NCI-H1436 (cell line): ENCODE data around the gene INO80B.
"Not testable (repeated sequence)": the region's sequence is repeated elsewhere in the genome, so short reads cannot be mapped to it uniquely, and the experiment has no call there.

Experiments
- DNase-seq: peaks from one replicate; lab custom pipeline; 2025; lab: John Stamatoyannopoulos, UW

Gene INO80B

GRCh38 chr2:74450570-74451190 is 4.2 kb upstream of the INO80B start:
- no peak for DNase-seq

- no peak for DNase-seq
These were observed 2.3 kb downstream of the INO80B start for GRCh38 chr2:74457129-74457548.

GRCh38 chr2:74457549-74458131 is 2.8 kb downstream of the INO80B start:
- peak; percentile 66 for DNase-seq

GRCh38 chr2:74458132-74458937 is 3.4 kb downstream of the INO80B start, which contains the start of gene WBP1:
Gene WBP1, plus strand, starts transcription at chr2:74458438. Its CDS starts 165 bp downstream, at chr2:74458603.
- peak; percentile 99 for DNase-seq

GRCh38 chr2:74458938-74459363 is 4.1 kb downstream of the INO80B start:
- no peak for DNase-seq

GRCh38 chr2:74459503-74460118 is 4.7 kb downstream of the INO80B start:
- DNase-seq: not testable (repeated sequence)

GRCh38 chr2:74460187-74460586 is 5.3 kb downstream of the INO80B start:
- not testable (repeated sequence) for DNase-seq

- DNase-seq: no peak
These were observed 6.5 kb downstream of the INO80B start for GRCh38 chr2:74461187-74462053.

GRCh38 chr2:74462054-74462785 is 7.3 kb downstream of the INO80B start:
- no peak for DNase-seq

- no peak for DNase-seq
These were observed 7.9 kb downstream of the INO80B start for GRCh38 chr2:74462786-74463105.

GRCh38 chr2:74464406-74464805 is 9.5 kb downstream of the INO80B start:
- DNase-seq: no peak

GRCh38 chr2:74470742-74471141 is 15.9 kb downstream of the INO80B start:
- DNase-seq: not testable (repeated sequence)

- no peak for DNase-seq
These were observed 16.6 kb downstream of the INO80B start for GRCh38 chr2:74471332-74472065.

GRCh38 chr2:74472086-74472944 is 17.4 kb downstream of the INO80B start, which contains the start of gene MRPL53:
Gene MRPL53, minus strand, starts transcription at chr2:74472680. Its CDS starts 20 bp downstream, at chr2:74472660.
- peak; percentile 89 for DNase-seq

- no peak for DNase-seq
These were observed 18.0 kb downstream of the INO80B start for GRCh38 chr2:74472945-74473258.

GRCh38 chr2:74474481-74474880 is 19.6 kb downstream of the INO80B start:
- no peak for DNase-seq

GRCh38 chr2:74474899-74475298 is 20.0 kb downstream of the INO80B start:
- DNase-seq: no peak

- DNase-seq: no peak
These were observed 26.5 kb downstream of the INO80B start for GRCh38 chr2:74481431-74481830.
